H1 (cell line): ENCODE measurements around the gene ZSCAN30. TPM values are rescaled to one million over a fixed set of nuclear protein-coding genes. Genes with fewer than 3 reads are reported as not detected.

Experiments used
- CTCF ChIA-PET: fragments of 300-600 bp; sonication (Branson Sonifier 250); formaldehyde crosslinking; loops from one replicate; lab custom pipeline; 2021; ENCODE audit not compliant: partially characterized antibody; lab: Charles Lee
- POLR2A ChIA-PET: fragments of 300-600 bp; sonication (Branson Sonifier 250); formaldehyde crosslinking; loops from one replicate; lab custom pipeline; 2021; ENCODE audit warnings: inconsistent platforms; ENCODE audit not compliant: partially characterized antibody; lab: Charles Lee
- DNase-seq, 2 experiments: peaks; one replicate each; pipeline versions ENCODE4 v3.0.0 to v3.0.0-alpha.2; 2010 to 2022; ENCODE audit warnings: low spot score in 2 of 2, low read depth in 1 of 2, mixed read lengths in 1 of 2
- FAIRE-seq: peaks from 2 replicates; lab custom pipeline; 2011; peaks lifted over from hg19 to GRCh38; lab: Jason Lieb, UNC
- H2AFZ ChIP-seq: 2 replicates; pipeline ENCODE4 v1.8.1; 2012; ENCODE audit warnings: low read length, inconsistent platforms
- H2AK5ac ChIP-seq: 2 replicates; pipeline ENCODE4 v1.6.1; 2013; ENCODE audit warnings: low read depth, low read length
- H2BK120ac ChIP-seq: replicated peaks from 2 replicates; pipeline ENCODE3; 2013; ENCODE audit warnings: low read depth, low read length, inconsistent platforms
- H2BK12ac ChIP-seq: 2 replicates; pipeline ENCODE4 v1.6.1; 2013; ENCODE audit warnings: low read depth, low read length
- H2BK15ac ChIP-seq: 2 replicates; pipeline ENCODE4 v1.6.1; 2013; ENCODE audit warnings: low read length
- H2BK20ac ChIP-seq: 2 replicates; pipeline ENCODE4 v1.6.1; 2013; ENCODE audit warnings: low read length
- H2BK5ac ChIP-seq: 2 replicates; pipeline ENCODE4 v1.6.1; 2013; ENCODE audit warnings: low read depth, low read length
- H3K14ac ChIP-seq: 2 replicates; pipeline ENCODE4 v1.6.1; 2013; ENCODE audit warnings: inconsistent platforms; ENCODE audit not compliant: insufficient read length
- H3K18ac ChIP-seq: 2 replicates; pipeline ENCODE4 v1.6.1; 2013; ENCODE audit warnings: low read length; ENCODE audit errors: extremely low read depth
- H3K23ac ChIP-seq: 2 replicates; pipeline ENCODE4 v1.6.1; 2013; ENCODE audit warnings: inconsistent platforms; ENCODE audit not compliant: insufficient read length
- H3K23me2 ChIP-seq: 2 replicates; pipeline ENCODE4 v1.6.1; 2013; ENCODE audit warnings: low read depth, low read length
- H3K27ac ChIP-seq: 2 replicates; pipeline ENCODE4 v1.6.1; 2011; ENCODE audit warnings: low read depth, low read length, inconsistent platforms
- H3K27me3 ChIP-seq, 4 experiments: replicated peaks in 1 of 4; 1 replicate in 1 of 4; 2 replicates in 3 of 4; pipeline versions ENCODE4 v1.6.1 to v1.8.1; 2011 to 2013; ENCODE audit warnings: low read length in 3 of 4, mild to moderate bottlenecking in 3 of 4, inconsistent platforms in 2 of 4, mixed read lengths in 2 of 4, moderate library complexity in 1 of 4; ENCODE audit not compliant: control insufficient read depth in 3 of 4, insufficient read depth in 3 of 4; ENCODE audit errors: extremely low read depth in 1 of 4
- H3K36me3 ChIP-seq, 4 experiments: 2 replicates each; pipeline versions ENCODE4 v1.6.1 to v1.8.1; 2011 to 2013; ENCODE audit warnings: mild to moderate bottlenecking in 4 of 4, low read length in 3 of 4, moderate library complexity in 2 of 4, control low read depth in 1 of 4, inconsistent platforms in 1 of 4; ENCODE audit not compliant: insufficient read depth in 4 of 4, control insufficient read depth in 2 of 4
- H3K4ac ChIP-seq: replicated peaks from 2 replicates; pipeline ENCODE3; 2013; ENCODE audit warnings: low read length, low read depth, mixed read lengths, inconsistent platforms; ENCODE audit not compliant: insufficient read length
- H3K4me1 ChIP-seq, 4 experiments: replicated peaks in 1 of 4; 1 replicate in 1 of 4; 2 replicates in 3 of 4; pipeline versions ENCODE4 v1.6.1 to v1.8.1; 2011 to 2013; ENCODE audit warnings: low read length in 3 of 4, inconsistent platforms in 2 of 4, mixed read lengths in 1 of 4; ENCODE audit not compliant: insufficient read depth in 4 of 4, control insufficient read depth in 3 of 4
- H3K4me2 ChIP-seq, 2 experiments: 2 replicates each; pipeline versions ENCODE4 v1.6.1 to v1.8.1; 2011 to 2013; ENCODE audit warnings: low read depth in 2 of 2, low read length in 2 of 2, control low read depth in 1 of 2, inconsistent platforms in 1 of 2, mild to moderate bottlenecking in 1 of 2; ENCODE audit not compliant: insufficient read depth in 1 of 2
- H3K4me3 ChIP-seq, 4 experiments: fragments of 200-600, 300-600 bp in 1 of 4; sonication (generic), shearing (Covaris generic), sonication (Bioruptor Twin) in 1 of 4; 2 replicates each; pipeline versions ENCODE4 v1.5.1 to v1.8.1; 2011 to 2016; ENCODE audit warnings: low read length in 4 of 4, low read depth in 3 of 4, control low read depth in 2 of 4, inconsistent platforms in 2 of 4, mild to moderate bottlenecking in 2 of 4, mixed read lengths in 1 of 4, moderate library complexity in 1 of 4; ENCODE audit not compliant: insufficient read depth in 2 of 4; ENCODE audit errors: extremely low read depth in 1 of 4
- H3K56ac ChIP-seq: replicated peaks from 2 replicates; pipeline ENCODE3; 2013; ENCODE audit warnings: low read depth, mild to moderate bottlenecking, mixed read lengths, low read length, inconsistent platforms; ENCODE audit not compliant: insufficient read length
- H3K79me1 ChIP-seq: 2 replicates; pipeline ENCODE4 v1.6.1; 2013; ENCODE audit warnings: low read depth, low read length, control low read depth
- H3K79me2 ChIP-seq, 2 experiments: 2 replicates each; pipeline versions ENCODE4 v1.6.1 to v1.8.1; 2012 to 2013; ENCODE audit warnings: low read length in 2 of 2, mild to moderate bottlenecking in 2 of 2, inconsistent platforms in 1 of 2; ENCODE audit not compliant: insufficient read depth in 2 of 2, control insufficient read depth in 1 of 2
- H3K9ac ChIP-seq, 4 experiments: replicated peaks in 1 of 4; 1 replicate in 1 of 4; 2 replicates in 3 of 4; pipeline versions ENCODE4 v1.6.1 to v1.8.1; 2011 to 2013; ENCODE audit warnings: low read depth in 3 of 4, low read length in 3 of 4, control low read depth in 2 of 4, mild to moderate bottlenecking in 2 of 4, moderate library complexity in 2 of 4, inconsistent platforms in 1 of 4; ENCODE audit errors: extremely low read depth in 1 of 4
- H3K9me3 ChIP-seq, 2 experiments: 2 replicates each; pipeline versions ENCODE4 v1.6.1 to v1.8.1; 2012 to 2013; ENCODE audit warnings: mild to moderate bottlenecking in 2 of 2, moderate library complexity in 2 of 2, control low read depth in 1 of 2, inconsistent platforms in 1 of 2, low read depth in 1 of 2, low read length in 1 of 2, mixed read lengths in 1 of 2; ENCODE audit not compliant: insufficient read depth in 2 of 2
- H4K20me1 ChIP-seq, 2 experiments: replicated peaks in 1 of 2; 2 replicates each; pipeline versions ENCODE3 to v1.8.1; 2011 to 2013; ENCODE audit warnings: inconsistent platforms in 2 of 2, low read length in 2 of 2, mild to moderate bottlenecking in 1 of 2; ENCODE audit not compliant: insufficient read depth in 2 of 2, control insufficient read depth in 1 of 2
- H4K5ac ChIP-seq: 2 replicates; pipeline ENCODE4 v1.6.1; 2013; ENCODE audit warnings: low read length, low read depth, mixed read lengths, inconsistent platforms; ENCODE audit not compliant: insufficient read length
- H4K8ac ChIP-seq: 2 replicates; pipeline ENCODE4 v1.8.0; 2013; ENCODE audit warnings: mild to moderate bottlenecking, moderate library complexity, low read length, inconsistent platforms; ENCODE audit not compliant: insufficient read depth; ENCODE audit errors: extremely low read depth
- H4K91ac ChIP-seq: replicated peaks from 2 replicates; pipeline ENCODE3; 2013; ENCODE audit warnings: low read length, mixed read lengths, inconsistent platforms; ENCODE audit not compliant: insufficient read length
- RFX5 ChIP-seq: IDR thresholded peaks from 2 replicates; pipeline ENCODE4 v1.6.1; 2011; ENCODE audit warnings: low read depth, low read length, improper control_type of control experiment, borderline replicate concordance
- WGBS, 2 experiments: shearing (Covaris generic) in 1 of 2; methylation state at CpG; one replicate each; pipeline versions ENCODE4 v1.1.6 to v1.1.7; 2013 to 2015; ENCODE audit warnings: low lambda C conversion rate in 2 of 2, mixed read lengths in 2 of 2, inconsistent platforms in 1 of 2, low coverage in 1 of 2, missing lambda C conversion rate in 1 of 2; ENCODE audit not compliant: insufficient replicate concordance in 2 of 2, insufficient coverage in 1 of 2, insufficient read length in 1 of 2; ENCODE audit errors: extremely low coverage in 1 of 2, missing lambda C conversion rate in 1 of 2; 5-methylcytosine and 5-hydroxymethylcytosine counted together
- polyA plus RNA-seq, 7 experiments: library from polyadenylated mRNA; depleted of rRNA in 3 of 7; stranded (reverse) in 5 of 7; unstranded in 2 of 7; fragments of >200 nt in 5 of 7; fragments of 200-250 nt in 2 of 7; gene quantifications; 1 replicate in 5 of 7; 2 replicates in 1 of 7; 4 replicates in 1 of 7; pipeline versions ENCODE4 v1.2.1 to v1.2.3, GENCODE V29; 2011 to 2013; ENCODE audit warnings: missing spikeins in 2 of 7, mixed read lengths in 2 of 7
- total RNA-seq: library from RNA; stranded (reverse); fragmentation: NEBNext Ultra II Directional; extraction: Animal tissue kit (Norgen Biotek cat#: 25700); gene quantifications from 2 replicates; pipeline ENCODE4 v1.2.1, GENCODE V29; 2021

The ZSCAN30 gene
- total and polyA plus RNA-seq, 2 of the 8 experiments (the other 6 are each of a cell fraction or from before 2014, with no cell fraction given): 4.4 to 10.3 TPM

DNA sequence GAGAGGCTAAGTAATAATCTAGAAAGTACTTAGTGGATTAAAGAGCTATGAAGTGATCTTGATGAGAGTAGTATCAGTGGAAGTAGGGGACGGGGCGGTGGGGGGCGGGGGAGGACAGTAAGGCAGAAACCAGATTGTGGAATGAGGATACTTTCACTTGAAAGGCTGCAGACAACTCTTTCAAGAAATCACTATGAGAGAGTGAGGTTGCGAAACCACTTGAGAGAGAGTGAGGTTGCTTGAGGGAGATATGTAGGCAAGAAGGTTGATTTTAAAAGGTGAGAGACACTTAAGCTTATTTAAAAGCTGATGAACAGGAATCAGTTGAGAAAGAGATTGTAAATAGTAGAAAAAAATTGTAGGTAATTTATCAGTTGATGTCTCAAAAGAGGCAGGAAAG is 45.4 kb downstream of the ZSCAN30 start:
- 0 out of 2 replicates have a peak, but pooled peaks cover 3% of the 10 kb centered on the region for H3K79me1 ChIP-seq
- H2BK15ac ChIP-seq: no peak overlapping the region
- H3K4me2 ChIP-seq: no peak overlapping the region
- H2BK5ac ChIP-seq: no peak overlapping the region
- POLR2A ChIA-PET: interaction anchor here (0.9 to 2.0 kb wide), 2 partner anchors 9 to 45 kb away, joined by 4 to 10 read pairs; partner anchors contain the start of gene ZSCAN30
- no peak overlapping the region for H2BK20ac ChIP-seq
- no peak overlapping the region for H3K4ac ChIP-seq
- H4K5ac ChIP-seq: no peak overlapping the region
- H3K79me2 ChIP-seq: peaks cover 3 to 29% of the 10 kb centered on the region in 2 experiments
- no peak overlapping the region for H3K9ac ChIP-seq
- whole genome bisulfite sequencing, 2 experiments: 89% methylated on average over 4 of the region's 4 CpGs; no CpG with 5 or more reads in 1 of the 2 experiments
- no peak overlapping the region for H2AFZ ChIP-seq
- no peak overlapping the region for H3K4me3 ChIP-seq
- no peak overlapping the region for H3K56ac ChIP-seq
- no peak overlapping the region for H4K8ac ChIP-seq
- H3K4me1 ChIP-seq: peaks cover 0 to 3% (median 0%) of the 10 kb centered on the region in 4 experiments; a peak in 2 of 7 replicates
- peaks cover 38 to 73% (median 66%) of the 10 kb centered on the region in 4 experiments for H3K36me3 ChIP-seq
- DNase-seq (no peak), FAIRE-seq (no peak)
- no peak overlapping the region for H2AK5ac ChIP-seq
- H2BK12ac ChIP-seq: no peak overlapping the region
- no peak overlapping the region for H3K23ac ChIP-seq
- no peaks in the 10 kb centered on the region for H3K27me3 ChIP-seq
- no peak overlapping the region for H3K27ac ChIP-seq
- H4K20me1 ChIP-seq: no peaks in the 10 kb centered on the region
- H3K9me3 ChIP-seq: no peaks in the 10 kb centered on the region
- H3K18ac ChIP-seq: no peak overlapping the region
- H2BK120ac ChIP-seq: no peak overlapping the region
- no peak overlapping the region for H3K14ac ChIP-seq
- H3K23me2 ChIP-seq: peaks cover 3% of the 10 kb centered on the region; the same call in 1 of the 2 replicates
- H4K91ac ChIP-seq: no peak overlapping the region
- CTCF ChIA-PET: interaction anchor here (0.7 kb wide), 2 partner anchors 44 to 77 kb away, joined by 3 read pairs; no protein-coding TSS in a partner anchor
- TF ChIP-seq RFX5: no peak
